ENCODE results near the gene NUDT13.
"Not testable (repeated sequence)": the region's sequence is repeated elsewhere in the genome, so short reads cannot be mapped to it uniquely, and the experiment has no call there.

The NUDT13 gene

DNA sequence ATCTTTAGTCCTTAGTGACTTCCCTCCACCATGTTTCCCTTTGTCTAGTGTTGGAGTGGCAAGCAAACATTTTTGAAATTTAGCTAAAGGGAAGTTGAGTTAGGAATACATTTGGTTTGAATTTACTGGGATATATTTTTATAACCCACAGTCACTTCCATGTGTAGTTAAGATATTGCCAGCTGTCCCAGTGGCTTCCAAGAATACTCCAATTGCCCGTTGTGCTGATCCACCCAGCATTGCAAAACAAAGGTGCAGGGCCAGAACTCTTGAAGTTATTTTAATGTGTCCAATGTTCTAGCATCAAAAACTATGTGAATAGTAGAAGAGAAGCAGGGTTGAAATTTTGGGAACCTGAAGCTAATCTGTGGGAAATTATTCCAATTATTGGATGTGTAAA lies 11.1 kb upstream of the NUDT13 start:
- DNase-seq (ENCODE audit: low spot score) = no peak

- DNase-seq (ENCODE audit: low spot score) = no peak
Measured at GRCh38 chr10:73106301-73106700, 4.0 kb upstream of the NUDT13 start.

- not testable (repeated sequence) for DNase-seq (ENCODE audit: low spot score)
Measured at GRCh38 chr10:73109248-73109652, 1.0 kb upstream of the NUDT13 start.

DNA sequence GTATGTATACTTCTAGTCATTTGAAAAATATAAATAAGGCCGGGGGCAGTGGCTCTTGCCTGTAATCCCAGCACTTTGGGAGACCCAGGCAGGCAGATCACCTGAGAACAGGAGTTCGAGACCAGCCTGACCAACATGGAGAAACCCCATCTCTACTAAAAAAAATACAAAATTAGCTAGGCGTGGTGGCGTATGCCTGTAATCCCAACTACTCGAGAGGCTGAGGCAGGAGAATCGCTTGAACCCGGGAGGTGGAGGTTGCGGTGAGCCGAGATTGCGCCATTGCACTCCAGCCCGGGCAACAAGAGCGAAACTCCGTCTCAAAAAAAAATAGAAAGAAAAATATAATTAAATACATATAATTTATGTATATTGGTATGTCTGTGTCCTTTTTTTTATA lies 1.8 kb downstream of the NUDT13 start:
- DNase-seq (ENCODE audit: low spot score) = not testable (repeated sequence)

DNA sequence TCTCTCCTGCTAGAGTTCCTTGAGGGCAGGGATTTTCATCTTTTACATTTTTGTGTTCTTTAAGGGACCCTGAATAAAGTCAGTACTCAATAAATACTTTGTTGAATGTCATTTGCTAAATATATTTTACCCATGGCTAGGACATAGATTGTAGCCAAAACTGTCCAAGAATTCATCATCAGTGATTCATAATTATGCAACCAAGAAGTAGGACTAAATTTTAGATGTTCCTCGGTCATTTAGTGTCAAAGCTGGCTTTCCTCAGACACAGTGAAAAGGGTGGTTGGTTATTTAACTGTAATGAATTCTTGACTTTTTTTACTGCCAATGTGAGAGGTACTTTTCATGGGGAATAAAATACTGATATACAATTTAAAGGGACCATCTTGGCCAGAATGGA lies 3.3 kb downstream of the NUDT13 start:
- DNase-seq (ENCODE audit: low spot score) = peak; percentile 28

- no peak for DNase-seq (ENCODE audit: low spot score)
Measured at GRCh38 chr10:73116017-73116416, 5.8 kb downstream of the NUDT13 start.

DNA sequence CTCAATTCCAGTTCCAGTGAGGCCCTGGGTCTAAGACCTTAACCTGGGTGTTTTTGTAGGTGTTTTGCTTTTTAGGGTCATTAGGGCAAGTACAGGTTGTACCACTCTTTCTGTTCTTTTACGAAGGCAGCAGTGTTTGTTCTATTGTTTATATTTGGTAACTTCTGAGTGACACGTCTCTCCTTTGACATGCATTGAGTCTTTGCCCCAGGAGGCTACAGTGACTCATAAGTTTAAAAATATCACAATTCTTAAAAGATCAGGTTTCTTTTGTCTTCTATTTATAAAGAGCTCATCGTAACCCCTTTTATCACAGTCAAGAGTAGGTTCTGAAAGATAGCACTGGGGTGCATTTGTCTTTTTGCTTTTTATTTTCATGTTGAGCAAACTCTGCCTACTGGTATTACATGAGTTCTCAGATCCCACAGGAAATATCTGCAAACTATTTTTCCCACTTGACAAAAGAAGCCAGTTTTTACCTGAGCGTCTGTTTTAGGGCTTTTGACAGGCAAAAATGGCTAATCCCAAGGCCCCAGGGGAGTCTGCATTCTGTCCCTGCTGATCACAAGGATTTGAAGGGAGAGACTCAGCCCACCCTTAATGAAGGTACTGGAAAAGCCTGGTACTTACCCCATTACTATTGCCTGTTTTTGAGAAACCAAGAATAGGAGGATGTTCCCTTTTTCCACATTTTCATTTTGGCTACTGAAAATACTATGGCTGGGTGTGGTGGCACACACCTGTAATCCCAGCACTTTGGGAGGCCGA lies 7.9 kb downstream of the NUDT13 start:
- DNase-seq (ENCODE audit: low spot score) = peak; percentile 66

DNA sequence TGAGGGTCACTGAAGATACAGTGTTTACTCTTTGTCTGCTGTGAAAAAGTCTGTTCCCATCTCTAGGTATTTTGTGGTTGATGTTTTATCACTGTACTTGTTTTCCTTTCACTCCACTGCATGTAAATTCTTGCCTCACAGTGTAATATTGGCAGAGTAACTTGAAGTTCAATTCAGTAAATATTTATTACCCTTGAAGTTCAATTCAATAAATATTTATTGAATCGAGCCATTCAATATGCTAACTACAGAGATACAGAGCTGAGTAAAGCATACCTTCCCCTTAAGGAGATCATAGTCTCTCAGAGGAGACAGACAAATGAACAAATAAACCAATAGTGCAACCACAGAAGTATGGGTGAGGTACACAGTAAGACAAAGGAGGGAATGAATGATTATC lies 9.2 kb downstream of the NUDT13 start:
- DNase-seq (ENCODE audit: low spot score) = no peak

GRCh38 chr10:73119952-73120351 lies 9.7 kb downstream of the NUDT13 start:
- DNase-seq (ENCODE audit: low spot score) = no peak

GRCh38 chr10:73126343-73126742 lies 16.1 kb downstream of the NUDT13 start:
- DNase-seq (ENCODE audit: low spot score) = no peak

DNA sequence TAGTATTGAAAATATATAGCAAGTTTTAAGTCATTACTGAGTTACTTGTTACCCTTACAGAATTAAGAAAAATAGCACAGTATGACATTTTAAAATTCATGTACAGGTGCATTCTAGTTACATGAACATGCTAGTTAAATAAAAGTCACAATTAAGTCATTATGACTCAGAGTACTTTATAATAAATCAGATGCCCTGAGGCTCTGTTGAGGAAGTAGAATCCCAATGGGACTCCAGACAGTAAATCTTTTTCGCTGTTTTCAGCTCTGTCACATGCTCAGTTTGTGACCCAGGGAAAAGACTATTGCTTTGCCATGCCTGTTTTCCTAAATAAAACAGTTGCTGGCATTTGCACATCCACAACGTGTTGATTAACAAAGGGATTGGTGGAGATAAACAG lies 21.0 kb downstream of the NUDT13 start:
- DNase-seq (ENCODE audit: low spot score) = peak; percentile 13

GRCh38 chr10:73131913-73132686 lies 21.8 kb downstream of the NUDT13 start:
- DNase-seq (ENCODE audit: low spot score) = no peak

- no peak for DNase-seq (ENCODE audit: low spot score)
Measured at GRCh38 chr10:73134727-73135126, 24.5 kb downstream of the NUDT13 start.

- peak; percentile 20 for DNase-seq (ENCODE audit: low spot score)
Measured at GRCh38 chr10:73136627-73137026, 26.4 kb downstream of the NUDT13 start.

- no peak for DNase-seq (ENCODE audit: low spot score)
Measured at GRCh38 chr10:73139251-73139650, 29.0 kb downstream of the NUDT13 start.

GRCh38 chr10:73141603-73142002 lies 31.3 kb downstream of the NUDT13 start:
- DNase-seq (ENCODE audit: low spot score) = no peak

- not testable (repeated sequence) for DNase-seq (ENCODE audit: low spot score)
Measured at GRCh38 chr10:73150633-73151413, 40.6 kb downstream of the NUDT13 start.

GRCh38 chr10:73152009-73152408 lies 41.8 kb downstream of the NUDT13 start:
- no peak for DNase-seq (ENCODE audit: low spot score)

GRCh38 chr10:73156054-73156453 lies 45.8 kb downstream of the NUDT13 start:
- DNase-seq (ENCODE audit: low spot score) = no peak

DNA sequence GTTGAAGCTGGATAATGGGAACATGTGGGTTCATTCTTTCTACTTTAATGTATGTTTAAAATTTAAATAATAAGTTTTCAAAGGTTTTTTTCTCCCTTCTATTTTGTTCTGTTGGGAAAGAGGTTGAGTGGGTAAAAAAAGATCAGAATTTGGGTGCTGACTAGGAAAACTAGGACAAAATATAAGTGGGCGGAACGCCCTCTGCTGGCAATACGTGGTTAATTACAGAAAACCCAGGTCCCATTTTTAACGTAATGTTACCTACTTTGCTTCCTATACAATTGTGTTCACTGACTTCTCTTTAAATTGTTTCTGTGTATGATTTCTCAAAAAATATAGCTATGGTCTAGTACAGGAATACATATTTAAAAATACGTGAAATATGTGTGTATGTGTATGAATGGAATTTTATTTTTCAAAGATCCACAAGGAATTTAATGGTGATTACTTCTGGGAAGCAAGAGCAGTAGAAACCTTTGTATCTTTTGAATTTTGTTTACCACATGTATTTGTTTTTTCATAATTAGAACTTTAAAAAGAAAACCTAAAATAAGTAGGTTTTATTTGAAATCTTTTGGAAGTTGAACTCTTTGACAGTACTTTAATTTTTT lies 48.9 kb downstream of the NUDT13 start:
- peak; percentile 58 for DNase-seq (ENCODE audit: low spot score)

GRCh38 chr10:73161079-73161478 lies 50.8 kb downstream of the NUDT13 start:
- no peak for DNase-seq (ENCODE audit: low spot score)

DNA sequence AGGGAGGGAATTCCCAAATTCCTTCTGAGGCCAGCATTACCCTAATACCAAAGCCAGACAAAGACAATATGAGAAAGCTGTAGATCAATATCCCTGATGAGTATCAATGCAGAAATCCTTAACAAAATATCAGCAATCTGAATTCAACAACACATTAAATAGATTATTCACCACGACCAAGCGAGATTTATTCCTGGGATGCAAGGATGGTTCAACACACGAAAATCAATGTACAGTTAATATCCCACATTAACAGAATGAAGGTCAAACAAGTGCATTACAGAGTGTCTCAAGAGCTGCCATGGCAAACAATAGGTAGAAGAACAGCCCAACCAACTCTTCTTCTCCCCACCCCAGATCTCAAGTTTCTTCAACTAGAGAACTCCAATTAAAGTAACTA lies 51.4 kb downstream of the NUDT13 start:
- DNase-seq (ENCODE audit: low spot score) = no peak

Measured in kidney tubule cell (primary cell).